Right ventricle myocardium inferior (tissue), 1 donor: ENCODE data around the gene MGLL. TPM values are rescaled to one million over a fixed set of nuclear protein-coding genes. Genes with fewer than 3 reads are reported as not detected.

Source experiments
- ATAC-seq: fragments of 200-7000 bp; cut with Tn5 transposase; one replicate; pipeline ENCODE4 v1.9.1; 2020; ENCODE audit warnings: mild to moderate bottlenecking, moderate library complexity
- DNase-seq: peaks from one replicate; pipeline ENCODE4 v3.0.0; 2021; ENCODE audit errors: missing footprints
- intact Hi-C: fragments of 100-400 bp; cut with DNase I; formaldehyde crosslinking; loops from one replicate; pipeline ENCODE4 v1.11.0; 2022
- total RNA-seq: library from RNA; stranded (reverse); fragmentation: NEBNext Ultra II Directional; extraction: Animal tissue kit (Norgen Biotek cat#: 25700); gene quantifications from one replicate; pipeline ENCODE4 v1.2.1, GENCODE V29; 2021
- donor health status: DM: no; HTN: yes; CAD: no; lungs with severe emphysema.

Gene MGLL
- total RNA-seq, 1 donor from 2014 or later: 74.1 TPM

- DNase-seq (no peak), ATAC-seq (no peak)
- intact Hi-C loops: no loop called here
Observed at GRCh38 chr3:127770671-127771355, 51.5 kb downstream of the MGLL start.

- intact Hi-C loops: no loop called here
- no peak for ATAC-seq
- DNase-seq: no peak
Observed at GRCh38 chr3:127769284-127770081, 52.8 kb downstream of the MGLL start.

- DNase-seq (no peak), ATAC-seq (peak; percentile 68)
- intact Hi-C loops: no loop called here
Observed at GRCh38 chr3:127768346-127769008, 53.8 kb downstream of the MGLL start.

- ATAC-seq (no peak), DNase-seq (no peak)
- intact Hi-C loops: no loop called here
Observed at GRCh38 chr3:127767126-127767525, 55.2 kb downstream of the MGLL start.

- DNase-seq: no peak
Observed at GRCh38 chr3:127765735-127766134, 56.6 kb downstream of the MGLL start.

GRCh38 chr3:127764841-127765362, 57.4 kb downstream of the MGLL start:
- no peak for DNase-seq
- ATAC-seq: no peak
- intact Hi-C loops: no loop called here

More at GRCh38 chr3:127765735-127766134, 56.6 kb downstream of the MGLL start:
- intact Hi-C loops: no loop called here
- ATAC-seq: no peak

GRCh38 chr3:127764301-127764700, 58.0 kb downstream of the MGLL start:
- intact Hi-C loops: no loop called here

GRCh38 chr3:127763816-127764215, 58.5 kb downstream of the MGLL start:
- intact Hi-C loops: no loop called here
- ATAC-seq (no peak), DNase-seq (no peak)

More at GRCh38 chr3:127764301-127764700, 58.0 kb downstream of the MGLL start:
- DNase-seq (no peak), ATAC-seq (no peak)

GRCh38 chr3:127763337-127763736, 59.0 kb downstream of the MGLL start:
- intact Hi-C loops: no loop called here
- ATAC-seq: no peak
- no peak for DNase-seq

GRCh38 chr3:127762787-127763105, 59.6 kb downstream of the MGLL start:
- DNase-seq: no peak
- intact Hi-C loops: no loop called here
- ATAC-seq: no peak

- DNase-seq: no peak
- ATAC-seq: peak; percentile 71
- intact Hi-C loops: no loop called here
Observed at GRCh38 chr3:127762077-127762786, 60.1 kb downstream of the MGLL start.

- DNase-seq: no peak
Observed at GRCh38 chr3:127761441-127761801, 60.9 kb downstream of the MGLL start.

GRCh38 chr3:127760791-127761440, 61.4 kb downstream of the MGLL start:
- no peak for DNase-seq
- intact Hi-C loops: no loop called here
- no peak for ATAC-seq

More at GRCh38 chr3:127761441-127761801, 60.9 kb downstream of the MGLL start:
- intact Hi-C loops: no loop called here
- ATAC-seq: peak; percentile 21

- DNase-seq: no peak
- ATAC-seq: peak; percentile 59
- intact Hi-C loops: no loop called here
Observed at GRCh38 chr3:127760361-127760760, 62.0 kb downstream of the MGLL start.

GRCh38 chr3:127759826-127760225, 62.5 kb downstream of the MGLL start:
- intact Hi-C loops: no loop called here
- no peak for ATAC-seq
- no peak for DNase-seq

GRCh38 chr3:127758013-127758412, 64.3 kb downstream of the MGLL start:
- no peak for ATAC-seq
- intact Hi-C loops: no loop called here
- DNase-seq: no peak

- DNase-seq: no peak
- ATAC-seq: no peak
- intact Hi-C loops: no loop called here
Observed at GRCh38 chr3:127755305-127755681, 67.0 kb downstream of the MGLL start.

- ATAC-seq (no peak), DNase-seq (no peak)
- intact Hi-C loops: no loop called here
Observed at GRCh38 chr3:127754411-127755304, 67.7 kb downstream of the MGLL start.
